Lower leg skin (tissue), 4 donors: Measurements from ENCODE around the gene ZNF618. TPM values are rescaled to one million over a fixed set of nuclear protein-coding genes. Genes with fewer than 3 reads are reported as not detected.

Experiments used
- DNase-seq, 2 donors: peaks; one replicate each; pipeline ENCODE4 v3.0.0-alpha.2; 2019; ENCODE audit warnings: low spot score in 2 of 2
- H3K4me3 ChIP-seq: fragments of 200-600 bp; sonication (generic); 2 replicates; pipeline ENCODE4 v1.5.1; 2017; ENCODE audit warnings: mild to moderate bottlenecking, low read depth; ENCODE audit not compliant: poor library complexity, severe bottlenecking
- POLR2A ChIP-seq, 2 donors: fragments of 450-650 bp; IDR thresholded peaks; one replicate each; pipeline ENCODE4 v1.6.1; 2016 to 2017; ENCODE audit warnings: antibody characterized with exemption in 2 of 2, mild to moderate bottlenecking in 1 of 2, moderate library complexity in 1 of 2
- WGBS, 2 donors: methylation state at CpG; one replicate each; pipeline ENCODE4 v1.1.5; 2018; 5-methylcytosine and 5-hydroxymethylcytosine counted together
- intact Hi-C: fragments of 100-400 bp; cut with DNase I; formaldehyde crosslinking; loops from one replicate; pipeline ENCODE4 v1.15.0; 2023; ENCODE audit warnings: low total_unique reads
- total RNA-seq, 4 donors: library from RNA; depleted of rRNA; stranded (reverse); fragments of >200 nt; gene quantifications; one replicate each; pipeline ENCODE4 v1.1.0, GENCODE V29; 2016
- TF ChIP-seq, protein P1 (sequence below), 3 donors: fragments of 450-650 bp; IDR thresholded peaks; one replicate each; pipeline ENCODE4 v1.5.1; 2016; ENCODE audit warnings: antibody characterized with exemption in 3 of 3, mild to moderate bottlenecking in 3 of 3, moderate library complexity in 2 of 3

Gene ZNF618
- total RNA-seq, 4 donors from 2014 or later: 1.1 to 4.1 (median 2.5) TPM

DNA sequence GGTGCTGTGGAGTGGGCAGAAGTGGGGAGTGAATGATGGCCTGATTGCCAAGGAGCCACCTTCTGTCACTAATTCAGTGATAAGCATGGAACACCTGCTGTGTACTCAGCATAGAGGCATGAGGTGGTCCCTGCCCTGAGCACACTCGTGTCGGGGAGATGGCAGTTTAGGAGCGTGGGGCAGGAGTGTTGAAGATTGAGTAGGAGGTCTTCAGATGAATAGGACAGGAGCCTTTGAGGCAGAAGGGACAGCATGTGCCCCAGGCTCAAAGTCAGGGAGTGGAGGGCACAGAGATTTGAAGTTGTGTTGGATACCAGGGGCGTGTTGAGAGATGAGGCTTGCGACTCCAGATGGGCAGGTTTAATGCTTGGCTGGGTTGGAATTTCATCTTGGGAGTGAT is 55.0 kb downstream of the ZNF618 start:
- peak in 1 of 2 donors; percentile 54 for DNase-seq
- 93 to 94% methylated on average over 5 of the region's 5 CpGs for WGBS, 2 donors
- intact Hi-C loops: no loop called here
- no peak overlapping the region for H3K4me3 ChIP-seq
- TF ChIP-seq, protein P1, sequence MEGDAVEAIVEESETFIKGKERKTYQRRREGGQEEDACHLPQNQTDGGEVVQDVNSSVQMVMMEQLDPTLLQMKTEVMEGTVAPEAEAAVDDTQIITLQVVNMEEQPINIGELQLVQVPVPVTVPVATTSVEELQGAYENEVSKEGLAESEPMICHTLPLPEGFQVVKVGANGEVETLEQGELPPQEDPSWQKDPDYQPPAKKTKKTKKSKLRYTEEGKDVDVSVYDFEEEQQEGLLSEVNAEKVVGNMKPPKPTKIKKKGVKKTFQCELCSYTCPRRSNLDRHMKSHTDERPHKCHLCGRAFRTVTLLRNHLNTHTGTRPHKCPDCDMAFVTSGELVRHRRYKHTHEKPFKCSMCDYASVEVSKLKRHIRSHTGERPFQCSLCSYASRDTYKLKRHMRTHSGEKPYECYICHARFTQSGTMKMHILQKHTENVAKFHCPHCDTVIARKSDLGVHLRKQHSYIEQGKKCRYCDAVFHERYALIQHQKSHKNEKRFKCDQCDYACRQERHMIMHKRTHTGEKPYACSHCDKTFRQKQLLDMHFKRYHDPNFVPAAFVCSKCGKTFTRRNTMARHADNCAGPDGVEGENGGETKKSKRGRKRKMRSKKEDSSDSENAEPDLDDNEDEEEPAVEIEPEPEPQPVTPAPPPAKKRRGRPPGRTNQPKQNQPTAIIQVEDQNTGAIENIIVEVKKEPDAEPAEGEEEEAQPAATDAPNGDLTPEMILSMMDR (IDR thresholded peaks at IDR 0.05): no peak
- no peak for TF ChIP-seq POLR2A (IDR thresholded peaks at IDR 0.05)

DNA sequence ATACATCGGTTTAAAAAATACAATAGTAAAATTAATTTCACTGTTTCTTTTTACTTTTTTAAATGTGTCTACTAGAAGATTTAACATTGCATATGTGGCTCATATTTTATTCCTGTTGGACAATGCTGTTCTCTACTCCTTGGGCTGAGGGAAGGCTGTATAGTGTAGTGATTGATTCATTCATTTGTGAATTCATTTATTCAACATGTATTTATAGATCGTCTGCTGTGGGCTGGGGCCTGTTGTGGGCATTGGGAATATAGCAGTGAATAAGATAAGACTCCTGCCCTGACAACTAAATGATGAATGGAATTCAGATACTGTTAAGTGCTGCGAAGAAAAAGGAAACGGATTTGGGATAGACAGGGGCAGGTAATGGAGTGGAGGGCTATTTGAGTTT is 55.7 kb downstream of the ZNF618 start:
- no peak for DNase-seq
- no peak overlapping the region for H3K4me3 ChIP-seq
- TF ChIP-seq POLR2A (IDR thresholded peaks at IDR 0.05): no peak
- TF ChIP-seq, protein P1 (IDR thresholded peaks at IDR 0.05): no peak
- intact Hi-C loops: no loop called here
- WGBS, 2 donors: 92 to 96% methylated on average over 4 of the region's 4 CpGs

- intact Hi-C loops: no loop called here
- TF ChIP-seq, protein P1 (IDR thresholded peaks at IDR 0.05): no peak
- TF ChIP-seq POLR2A (IDR thresholded peaks at IDR 0.05): no peak
- 82 to 89% methylated on average over 8 of the region's 8 CpGs for WGBS, 2 donors
- no peak overlapping the region for H3K4me3 ChIP-seq
- DNase-seq: peak in 1 of 2 donors; percentile 46
These were observed 56.9 kb downstream of the ZNF618 start for GRCh38 chr9:113932906-113933584.

DNA sequence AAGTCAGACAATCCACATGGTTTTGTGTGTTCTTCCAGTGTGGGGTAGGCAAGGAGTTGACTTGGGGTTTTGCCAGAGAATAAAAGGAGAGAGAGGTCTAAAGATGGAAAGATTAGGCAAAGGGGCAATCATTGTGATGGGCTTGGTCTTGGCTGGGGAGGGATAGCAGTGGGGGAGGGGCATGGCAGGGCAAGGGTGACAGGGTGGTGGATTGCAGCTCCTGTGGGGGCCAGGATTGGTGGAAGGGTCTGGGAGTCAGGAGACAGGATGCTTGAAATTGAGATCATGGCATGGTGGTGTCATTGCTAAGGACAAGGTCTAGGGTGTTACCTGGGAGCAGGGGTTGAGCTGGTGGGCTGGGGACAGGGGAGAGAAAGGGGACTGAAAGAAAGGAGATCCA is 57.6 kb downstream of the ZNF618 start:
- intact Hi-C loops: no loop called here
- TF ChIP-seq POLR2A (IDR thresholded peaks at IDR 0.05): no peak
- TF ChIP-seq, protein P1 (IDR thresholded peaks at IDR 0.05): no peak
- DNase-seq: peak in 1 of 2 donors; percentile 54
- H3K4me3 ChIP-seq: no peak overlapping the region

GRCh38 chr9:113934167-113934828 is 58.2 kb downstream of the ZNF618 start:
- peak in 1 of 2 donors; percentile 49 for DNase-seq
- WGBS, 2 donors: 88 to 93% methylated on average over 14 of the region's 14 CpGs
- intact Hi-C loops: no loop called here
- H3K4me3 ChIP-seq: no peak overlapping the region
- TF ChIP-seq POLR2A (IDR thresholded peaks at IDR 0.05): no peak
- TF ChIP-seq, protein P1 (IDR thresholded peaks at IDR 0.05): no peak
